GM21619 (cell line): ENCODE results near the gene RRP7A.
A peak's percentile ranks its signal among the peaks of the same experiment; 100 is the strongest.
"Not testable (repeated sequence)": the region's sequence is repeated elsewhere in the genome, so short reads cannot be mapped to it uniquely, and the experiment has no call there.

Source experiments
- ATAC-seq: cut with Tn5 transposase; IDR thresholded peaks from one replicate; pipeline ENCODE4 v1.9.1; 2021; ENCODE audit not compliant: unreplicated experiment

RRP7A gene

GRCh38 chr22:42536634-42537033 is 17.0 kb upstream of the RRP7A start:
- not testable (repeated sequence) for ATAC-seq

- no peak for ATAC-seq
Measured at GRCh38 chr22:42536166-42536565, 16.6 kb upstream of the RRP7A start.

- not testable (repeated sequence) for ATAC-seq
Measured at GRCh38 chr22:42535082-42535731, 15.6 kb upstream of the RRP7A start.

GRCh38 chr22:42533638-42533977 is 14.0 kb upstream of the RRP7A start:
- ATAC-seq, result no peak

- ATAC-seq, result not testable (repeated sequence)
Measured at GRCh38 chr22:42531401-42532084, 11.9 kb upstream of the RRP7A start.

- not testable (repeated sequence) for ATAC-seq
Measured at GRCh38 chr22:42529435-42529834, 9.8 kb upstream of the RRP7A start.

GRCh38 chr22:42528591-42529307 is 9.2 kb upstream of the RRP7A start:
- peak; percentile 43 for ATAC-seq

- ATAC-seq, result no peak
Measured at GRCh38 chr22:42522546-42522945, 3.0 kb upstream of the RRP7A start.

- no peak for ATAC-seq
Measured at GRCh38 chr22:42521228-42521546, 1.6 kb upstream of the RRP7A start.

GRCh38 chr22:42518638-42519524 is 715 bp downstream of the RRP7A start:
- peak; percentile 7 for ATAC-seq

GRCh38 chr22:42517103-42517502 is 2.5 kb downstream of the RRP7A start:
- ATAC-seq, result not testable (repeated sequence)

GRCh38 chr22:42515896-42516295 is 3.7 kb downstream of the RRP7A start:
- ATAC-seq, result no peak

- ATAC-seq, result not testable (repeated sequence)
Measured at GRCh38 chr22:42515304-42515703, 4.3 kb downstream of the RRP7A start.

- ATAC-seq, result not testable (repeated sequence)
Measured at GRCh38 chr22:42514331-42514730, 5.3 kb downstream of the RRP7A start.

GRCh38 chr22:42512273-42512990 is 7.2 kb downstream of the RRP7A start:
- not testable (repeated sequence) for ATAC-seq

- no peak for ATAC-seq
Measured at GRCh38 chr22:42511401-42511891, 8.2 kb downstream of the RRP7A start.

GRCh38 chr22:42509548-42509947 is 10.0 kb downstream of the RRP7A start:
- no peak for ATAC-seq

GRCh38 chr22:42508975-42509364 is 10.6 kb downstream of the RRP7A start:
- not testable (repeated sequence) for ATAC-seq

- not testable (repeated sequence) for ATAC-seq
Measured at GRCh38 chr22:42508327-42508974, 11.1 kb downstream of the RRP7A start.

GRCh38 chr22:42500836-42501179 is 18.8 kb downstream of the RRP7A start:
- no peak for ATAC-seq
